HG03103 (cell line): ENCODE results near the gene RYR2.
"Not testable (repeated sequence)": the region's sequence is repeated elsewhere in the genome, so short reads cannot be mapped to it uniquely, and the experiment has no call there.

ENCODE experiments used
- ATAC-seq: cut with Tn5 transposase; IDR thresholded peaks from one replicate; pipeline ENCODE4 v1.9.1; 2021; ENCODE audit warnings: low read depth; ENCODE audit not compliant: unreplicated experiment

RYR2 gene

DNA sequence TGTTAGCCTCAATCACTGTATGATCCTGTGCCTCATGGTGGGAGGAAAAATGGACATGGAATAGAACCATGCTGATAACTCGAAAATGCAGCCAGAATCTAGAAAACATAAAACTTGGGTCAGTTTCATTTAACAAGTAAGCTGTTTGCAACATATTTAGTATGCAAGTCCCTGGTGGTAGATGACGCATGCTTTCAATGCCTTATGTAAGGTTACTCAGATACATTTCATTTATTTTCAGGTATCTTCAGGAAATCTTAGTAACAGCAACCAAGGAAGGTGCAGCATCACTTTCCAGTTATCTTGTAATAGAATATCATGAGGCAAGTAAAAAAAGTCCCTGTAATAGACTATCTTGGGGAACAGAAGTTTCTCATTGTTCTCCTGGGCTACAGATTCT lies 92.9 kb downstream of the RYR2 start:
- ATAC-seq: no peak

DNA sequence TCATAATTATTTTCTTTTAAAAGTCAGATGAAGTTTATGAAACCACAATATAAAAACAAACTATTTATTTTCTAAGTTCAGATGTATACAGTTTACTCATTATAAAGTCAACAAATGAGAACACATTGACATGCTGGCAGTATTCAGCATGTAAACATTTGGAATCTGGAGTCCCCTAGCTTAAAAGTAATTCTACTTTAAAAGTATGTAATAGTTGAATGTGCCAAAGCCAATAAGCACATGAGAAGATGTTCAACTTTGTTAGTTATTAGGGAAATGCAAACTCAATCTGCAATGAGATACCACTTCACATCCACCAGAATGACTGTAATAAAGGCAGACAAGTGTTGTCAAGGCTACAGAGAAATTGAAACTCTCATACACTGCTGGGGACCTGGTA lies 96.6 kb downstream of the RYR2 start:
- no peak for ATAC-seq

DNA sequence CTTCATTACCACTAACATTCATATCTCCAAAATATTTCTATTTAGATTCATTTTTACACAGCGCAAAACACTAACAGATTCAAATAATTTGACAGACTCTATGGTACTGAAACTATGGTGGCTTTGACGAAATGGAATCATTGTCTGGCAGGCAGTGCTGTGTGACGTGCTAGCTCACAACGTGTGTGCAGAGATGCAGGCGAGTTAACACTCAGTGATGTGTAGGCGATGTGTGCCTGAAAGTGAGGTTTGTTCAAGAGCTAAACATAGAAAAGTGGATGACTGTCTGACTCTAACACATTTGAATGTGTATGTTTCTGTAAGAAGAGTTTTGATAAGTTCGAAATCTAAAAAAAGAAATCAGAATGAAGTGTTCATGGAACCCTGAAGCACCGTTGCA lies 97.7 kb downstream of the RYR2 start:
- no peak for ATAC-seq

DNA sequence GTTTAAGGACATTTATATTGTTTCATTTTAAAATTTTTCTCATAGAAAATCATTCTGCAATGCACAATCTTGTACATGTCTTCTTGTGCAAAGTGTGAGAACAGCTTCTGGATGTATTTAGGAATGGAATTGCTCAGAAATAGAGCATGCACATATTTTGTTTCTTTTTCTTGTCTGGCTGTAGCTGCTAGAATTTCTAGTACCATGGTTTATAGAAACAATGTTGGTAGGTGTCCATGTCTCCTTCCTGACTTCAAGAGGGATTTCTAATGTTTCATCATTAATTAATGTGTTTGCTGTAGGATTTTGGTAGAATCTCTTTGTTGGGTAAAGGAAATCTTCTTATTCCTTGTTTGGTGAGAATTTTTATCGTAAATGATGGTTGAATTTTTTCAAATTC lies 99.0 kb downstream of the RYR2 start:
- ATAC-seq: no peak

DNA sequence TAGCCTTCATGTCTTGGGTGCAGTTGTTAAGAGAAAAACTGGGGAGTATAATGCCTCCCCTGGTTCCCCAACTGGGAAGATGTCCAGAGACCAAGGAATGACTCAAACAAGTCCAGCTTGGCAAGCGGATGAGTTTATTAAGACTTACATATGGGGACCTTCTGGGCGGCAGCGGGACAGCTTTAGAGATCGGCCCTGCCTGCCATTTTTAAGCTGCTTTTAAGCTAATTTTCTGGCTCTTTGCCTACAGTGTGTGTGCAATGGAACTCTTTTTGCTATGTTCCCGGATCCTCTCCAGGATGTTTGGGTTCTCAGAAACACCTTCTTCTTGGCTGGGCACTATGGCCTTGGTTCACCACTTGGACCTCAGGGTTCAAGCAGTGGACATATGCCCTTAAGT lies 99.5 kb downstream of the RYR2 start:
- no peak for ATAC-seq

DNA sequence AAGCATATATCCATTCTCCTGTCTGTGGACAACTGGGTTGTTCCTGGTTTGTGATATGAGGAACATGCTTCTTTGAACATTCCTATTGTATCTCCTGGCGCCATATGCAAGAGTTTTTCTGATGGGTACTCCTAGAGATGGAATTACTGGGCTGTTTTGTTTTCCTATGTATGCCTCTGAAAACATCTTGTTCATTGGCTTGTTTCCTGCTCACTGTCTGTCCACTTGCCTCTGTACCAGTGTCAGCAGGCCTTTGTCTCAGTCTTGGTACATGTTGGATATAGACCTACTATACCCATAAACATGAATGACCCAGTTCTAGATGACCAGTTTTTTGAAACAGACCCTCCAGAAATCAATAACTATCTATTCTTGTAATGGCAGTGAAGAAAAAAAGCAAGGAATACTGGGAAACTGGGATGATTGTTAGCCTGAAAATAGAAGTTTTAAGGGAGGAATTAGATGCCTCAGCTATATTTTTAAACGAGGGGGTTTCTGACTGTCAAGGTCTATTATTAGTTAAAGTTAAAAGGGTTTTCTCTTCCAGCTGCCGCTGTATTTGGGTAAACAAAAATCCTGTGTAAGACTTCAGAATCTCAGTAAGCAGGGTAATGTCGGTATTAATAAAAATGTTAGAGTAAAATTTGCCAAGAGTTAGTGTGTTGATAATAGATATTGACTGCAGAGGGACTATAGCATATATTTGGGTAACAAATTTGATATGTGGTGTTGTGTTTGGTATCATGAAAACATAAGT lies 103.6 kb downstream of the RYR2 start:
- ATAC-seq: no peak

DNA sequence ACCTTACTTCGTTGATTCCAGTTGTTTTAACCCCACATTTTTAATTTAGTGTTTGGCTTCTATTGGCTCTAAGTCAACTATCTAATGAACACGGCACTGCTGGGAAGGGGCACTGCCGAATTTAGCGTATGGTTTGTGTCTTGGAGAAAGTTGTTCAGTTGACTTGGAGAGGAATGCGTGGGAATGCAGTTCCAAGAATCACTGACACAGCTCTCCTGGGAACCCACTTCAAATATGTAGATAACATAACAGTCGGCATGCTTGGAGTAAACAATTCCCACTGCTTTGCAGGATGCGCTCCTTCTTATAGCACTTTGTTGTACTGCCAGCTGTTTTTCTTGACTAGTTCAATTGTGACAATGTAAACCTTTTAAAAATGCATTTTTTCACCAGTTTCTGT lies 104.3 kb downstream of the RYR2 start:
- ATAC-seq: no peak

DNA sequence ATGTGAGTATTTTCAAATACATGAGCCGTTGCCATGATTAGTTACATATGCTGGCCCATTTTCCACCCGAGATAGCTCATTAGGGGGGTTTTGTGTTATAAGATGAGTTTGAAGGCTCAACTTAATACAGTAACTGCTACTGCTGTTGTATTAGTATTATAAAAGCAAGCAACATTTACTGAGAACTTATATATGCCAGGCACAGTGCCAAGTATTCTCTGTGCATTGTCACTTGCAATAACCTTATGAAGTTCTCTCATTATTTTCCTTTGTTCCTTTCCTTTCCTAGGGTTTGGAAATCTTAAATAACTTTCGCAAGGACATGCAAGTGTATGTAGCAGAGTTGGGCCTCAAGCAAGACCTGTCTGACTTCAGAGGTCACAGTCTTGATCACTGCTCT lies 107.9 kb downstream of the RYR2 start:
- ATAC-seq: no peak

DNA sequence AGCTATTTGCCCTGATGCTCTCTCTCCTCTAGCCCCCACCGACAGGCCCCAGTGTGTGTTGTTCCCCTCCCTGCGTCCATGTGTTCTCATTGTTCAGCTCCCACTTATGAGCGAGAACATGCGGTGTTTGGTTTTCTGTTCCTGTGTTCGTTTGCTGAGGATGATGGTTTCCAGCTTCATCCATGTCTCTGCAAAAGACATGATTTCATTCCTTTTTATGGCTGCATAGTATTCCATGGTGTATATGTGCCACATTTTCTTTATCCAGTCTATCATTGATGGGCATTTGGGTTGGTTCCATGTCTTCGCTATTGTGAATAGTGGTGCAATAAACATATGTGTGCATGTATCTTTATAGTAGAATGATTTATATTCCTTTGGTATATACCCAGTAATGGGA lies 110.0 kb downstream of the RYR2 start:
- ATAC-seq: not testable (repeated sequence)

DNA sequence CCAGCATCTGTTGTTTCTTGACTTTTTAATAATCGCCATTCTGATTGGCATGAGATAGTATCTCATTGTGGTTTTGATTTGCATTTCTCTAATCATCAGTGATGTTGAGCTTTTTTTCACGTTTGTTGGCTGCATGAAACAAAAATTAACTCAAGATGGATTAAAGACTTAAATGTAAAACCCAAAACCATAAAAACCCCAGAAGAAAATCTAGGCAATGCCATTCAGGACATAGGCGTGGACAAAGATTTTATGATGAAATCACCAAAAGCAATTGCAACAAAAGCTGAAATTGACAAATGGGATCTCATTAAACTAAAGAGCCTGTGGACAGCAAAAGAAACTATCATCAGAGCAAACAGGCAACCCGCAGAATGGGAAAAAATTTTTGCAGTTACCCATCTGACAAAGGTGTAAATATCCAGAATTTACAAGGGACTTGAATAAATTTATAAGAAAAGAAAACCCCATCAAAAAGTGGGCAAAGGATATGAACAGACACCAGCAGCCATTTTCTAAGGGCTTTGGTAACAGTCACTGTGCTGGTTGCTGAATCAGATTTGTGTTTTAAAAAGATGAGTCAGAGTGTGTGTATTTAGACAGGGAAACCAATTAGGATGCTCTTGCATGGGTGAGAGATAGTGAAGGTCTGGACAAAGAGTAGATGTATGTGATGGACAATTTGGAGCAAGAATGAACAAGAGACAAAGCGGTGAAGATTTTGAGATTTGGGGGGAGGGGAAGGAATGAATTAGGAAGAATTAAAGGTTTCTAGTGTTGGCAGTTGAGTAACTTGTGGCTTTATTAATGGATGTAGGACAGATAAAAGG lies 110.7 kb downstream of the RYR2 start:
- ATAC-seq: no peak

DNA sequence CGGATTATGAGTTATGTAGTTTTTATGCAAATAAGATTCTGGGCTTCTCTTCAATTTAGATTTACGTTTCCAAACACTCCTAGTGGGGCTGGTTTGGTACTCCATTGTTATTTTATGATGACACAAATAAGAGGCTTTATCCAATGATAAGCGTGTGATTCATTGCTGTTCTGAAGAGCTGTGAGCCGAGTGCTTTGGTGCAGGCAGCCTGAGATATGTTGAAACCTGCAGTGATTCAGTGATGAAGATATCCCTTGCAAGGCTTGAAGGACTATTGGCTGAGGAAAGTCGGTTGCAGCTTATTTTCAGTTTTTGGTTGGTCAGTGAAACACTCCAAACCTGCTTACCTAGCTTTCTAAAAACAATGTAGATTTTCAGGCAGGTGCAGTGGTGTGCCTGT lies 112.2 kb downstream of the RYR2 start:
- no peak for ATAC-seq

DNA sequence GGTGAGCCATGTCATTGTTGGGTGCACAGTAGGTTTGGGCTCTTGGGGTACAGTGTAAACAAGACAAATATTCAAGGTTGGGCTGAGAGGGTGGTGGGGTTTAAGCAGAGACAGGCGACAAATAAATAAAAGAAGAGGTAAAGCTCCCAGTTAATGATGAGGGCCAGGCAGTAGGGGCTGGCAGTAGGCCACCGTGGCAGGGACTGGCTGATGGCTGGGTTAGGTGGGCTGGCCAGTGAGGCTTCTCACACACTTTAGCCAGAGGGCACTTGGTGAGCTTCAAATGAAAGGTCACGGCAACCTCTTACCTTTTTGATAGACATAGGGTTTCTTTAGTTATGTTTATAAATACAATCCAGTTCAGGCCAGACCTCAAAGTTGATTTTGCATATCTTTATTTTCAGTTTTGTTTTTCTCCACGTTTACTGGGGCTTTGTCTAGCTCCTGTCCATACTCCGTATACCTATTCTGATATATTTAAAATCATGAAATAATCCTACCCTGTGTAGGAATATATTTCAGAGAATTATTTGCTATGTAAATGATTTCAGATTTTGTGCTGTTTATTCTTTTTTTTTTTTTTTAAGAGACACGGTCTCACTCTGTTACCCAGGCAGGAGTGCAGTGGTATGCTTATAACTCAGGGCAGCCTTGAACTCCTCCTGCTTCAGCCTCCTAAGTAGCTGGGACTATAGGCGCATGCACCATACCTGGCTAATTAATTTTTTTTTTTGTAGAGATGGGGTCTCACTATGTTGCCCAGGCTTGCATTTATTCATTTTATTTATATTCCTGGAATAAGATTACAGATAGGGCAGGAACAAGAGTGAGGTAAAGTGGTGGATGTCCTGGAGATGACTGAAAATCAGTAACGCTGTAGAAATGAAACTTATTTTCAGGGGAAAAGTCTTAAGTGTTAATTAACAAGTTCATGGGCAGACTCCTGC lies 122.7 kb downstream of the RYR2 start:
- ATAC-seq: no peak

DNA sequence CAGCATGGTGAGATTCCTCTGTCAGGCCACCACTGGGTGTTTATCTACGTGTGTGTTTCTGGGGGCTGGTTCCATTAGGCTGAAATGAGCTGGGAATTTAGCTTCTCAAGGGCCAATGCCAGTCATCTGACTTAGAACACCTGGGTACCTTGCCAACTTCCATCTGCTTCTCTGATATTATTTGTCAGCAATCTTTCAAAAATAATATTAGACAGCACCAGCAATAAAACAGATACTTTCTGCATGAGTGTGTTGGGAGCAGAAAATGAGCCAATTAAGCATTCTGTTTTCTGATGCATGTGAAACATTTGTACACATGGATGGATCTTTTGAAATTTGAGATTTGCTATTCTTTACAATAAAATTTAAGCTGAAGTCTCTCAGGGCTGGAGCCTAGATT lies 124.1 kb downstream of the RYR2 start:
- ATAC-seq: no peak

DNA sequence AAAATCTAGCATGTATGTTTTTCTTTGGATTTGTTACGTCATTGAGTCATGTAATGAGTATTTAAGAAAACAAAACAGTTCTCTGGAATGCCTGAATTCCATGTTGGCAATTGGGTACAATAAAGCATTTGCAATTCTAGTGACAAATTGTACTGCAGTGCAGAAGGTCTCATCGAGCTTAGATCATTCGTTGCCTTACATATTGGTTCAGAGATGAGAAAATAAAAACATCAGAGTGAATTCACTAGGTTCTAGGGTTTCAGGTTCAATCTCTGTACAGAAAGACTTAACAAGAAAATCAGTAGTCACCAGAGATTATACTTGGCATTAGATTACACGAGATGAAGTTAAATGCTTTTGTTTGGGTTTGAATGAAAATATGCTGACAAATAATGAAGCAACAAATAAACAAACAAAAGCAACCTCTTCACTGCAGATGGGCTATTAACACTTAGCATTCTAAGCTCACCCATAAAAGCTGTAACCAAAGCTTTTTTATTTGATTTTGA lies 124.7 kb downstream of the RYR2 start:
- no peak for ATAC-seq

DNA sequence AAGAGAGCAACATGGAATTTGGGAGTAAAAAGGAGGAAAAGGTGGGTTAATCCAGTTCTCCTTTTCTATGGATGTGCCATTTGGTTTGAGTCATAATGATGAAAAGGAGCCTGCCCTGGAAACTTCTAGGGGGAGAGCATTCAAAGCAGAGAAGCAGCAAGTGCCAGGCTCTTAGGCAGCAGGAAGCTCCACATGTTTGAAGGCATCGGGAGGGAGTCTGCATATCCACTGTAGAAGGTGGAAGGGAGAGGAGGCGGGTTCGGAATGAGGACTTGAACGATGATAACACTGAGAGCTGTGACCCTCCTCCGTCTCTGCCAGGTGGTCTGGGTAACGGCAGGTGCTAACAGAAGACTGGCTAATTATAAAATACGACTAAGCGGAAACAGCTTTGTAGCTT lies 128.2 kb downstream of the RYR2 start:
- no peak for ATAC-seq

DNA sequence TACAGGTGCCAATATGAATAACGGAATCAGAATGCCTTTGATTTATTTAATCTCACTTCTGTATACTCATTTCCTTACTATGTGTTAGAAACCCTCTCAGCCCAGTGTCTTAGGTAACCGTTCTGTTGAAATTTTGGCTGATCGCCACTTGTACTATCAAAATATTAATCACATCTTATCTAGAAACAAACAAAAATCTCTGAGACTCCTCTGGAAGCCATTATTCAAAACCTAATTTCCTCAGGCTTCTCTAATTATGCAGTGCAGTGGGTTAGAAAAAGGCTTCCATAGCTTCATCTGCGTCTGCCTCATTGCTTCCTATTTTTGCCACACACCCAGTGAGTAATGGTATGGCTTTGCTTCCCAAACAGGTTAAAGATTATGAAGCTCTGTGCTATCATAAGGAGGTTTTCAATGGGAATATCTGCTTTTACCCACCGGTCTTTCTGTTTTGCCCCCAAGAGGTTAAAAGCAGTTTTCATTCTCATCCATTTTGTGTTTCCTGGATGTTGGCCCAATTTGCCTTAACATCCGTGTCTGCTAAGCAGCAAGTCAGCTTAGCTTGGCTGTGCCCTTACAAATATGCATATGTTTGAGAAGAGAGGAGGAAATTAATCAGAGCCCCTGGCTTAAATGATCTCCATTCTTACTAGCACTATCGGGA lies 129.6 kb downstream of the RYR2 start:
- no peak for ATAC-seq

DNA sequence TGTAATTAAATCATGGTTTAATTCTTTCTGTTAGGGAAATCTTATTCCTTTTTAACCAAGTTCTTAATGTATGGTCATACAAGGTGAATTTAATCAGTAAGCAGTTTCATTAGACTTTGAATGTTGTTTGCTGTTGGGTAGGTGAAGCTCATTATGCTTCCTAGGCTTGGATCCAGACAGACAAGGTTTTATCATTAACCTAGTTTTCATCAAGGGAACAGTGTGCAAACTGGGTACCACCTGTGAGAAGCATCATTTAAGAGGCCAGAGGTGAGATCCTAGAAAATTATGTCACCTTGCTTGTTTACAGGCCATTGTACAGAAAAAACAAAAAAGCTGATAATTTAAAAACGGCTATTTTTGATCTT lies 130.1 kb downstream of the RYR2 start:
- no peak for ATAC-seq

DNA sequence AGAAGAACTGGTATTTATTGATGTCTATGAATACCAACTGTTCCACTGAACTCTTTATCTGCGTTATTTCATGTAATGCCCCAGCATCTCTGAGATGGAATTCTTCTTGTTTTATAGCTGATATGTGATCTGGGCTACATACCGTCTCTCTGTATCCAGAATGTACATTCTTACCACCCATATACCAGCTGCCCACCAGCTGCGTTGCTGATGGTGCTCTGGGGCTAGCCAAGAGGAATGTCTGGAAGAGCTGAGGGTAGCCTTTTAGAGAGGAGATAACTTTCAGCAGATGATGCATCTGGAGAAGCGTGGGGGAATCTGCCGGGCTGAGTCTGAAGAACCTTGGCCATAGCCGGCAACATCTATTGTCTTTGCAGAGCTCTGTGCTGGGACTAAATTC lies 137.5 kb downstream of the RYR2 start:
- no peak for ATAC-seq

DNA sequence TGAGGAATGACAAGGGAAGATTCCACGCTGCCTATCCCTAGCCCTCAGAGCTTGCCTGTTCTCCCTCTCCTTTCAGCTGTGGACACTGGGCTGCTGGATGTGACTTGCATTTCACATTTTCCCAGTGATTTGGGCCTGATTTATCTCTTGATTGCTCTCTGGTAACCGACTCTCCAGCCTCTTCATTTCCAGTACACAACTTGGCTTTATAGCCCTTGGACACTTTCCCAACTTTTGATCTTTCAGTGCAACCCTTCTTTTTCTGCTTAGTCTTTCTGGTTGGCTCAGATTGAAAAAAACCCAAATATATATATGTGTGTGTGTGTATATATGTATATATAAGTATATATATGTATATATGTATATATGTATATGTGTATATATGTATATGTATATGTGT lies 138.3 kb downstream of the RYR2 start:
- ATAC-seq: no peak

DNA sequence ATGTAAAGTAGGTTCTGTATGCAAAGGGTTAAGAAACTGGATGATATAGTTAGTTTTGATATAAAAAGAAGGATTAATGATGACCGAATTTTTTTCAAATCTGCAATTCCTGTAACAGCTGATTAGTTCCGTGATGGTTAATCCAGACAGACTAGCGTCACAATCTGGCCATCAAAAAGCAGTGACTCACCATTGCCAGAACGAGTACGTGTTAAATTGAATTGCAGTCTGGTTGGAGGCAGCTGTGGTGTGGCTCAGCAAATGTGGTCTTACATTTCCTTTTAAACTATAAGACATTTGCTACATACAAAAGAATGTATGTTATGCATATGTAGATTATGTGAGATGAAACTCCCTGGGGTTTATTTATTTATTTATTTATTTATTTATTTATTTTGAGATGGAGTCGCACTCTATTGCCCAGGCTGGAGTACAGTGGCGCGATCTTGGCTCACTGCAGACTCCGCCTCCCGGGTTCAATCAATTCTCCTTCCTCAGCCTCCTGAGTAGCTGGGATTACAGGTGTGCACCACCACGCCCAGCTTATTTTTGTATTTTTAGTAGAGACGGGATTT lies 139.8 kb downstream of the RYR2 start:
- ATAC-seq: no peak
